IMR-90 (cell line): ENCODE measurements around the gene SMCO4. TPM values are rescaled to one million over a fixed set of nuclear protein-coding genes. Genes with fewer than 3 reads are reported as not detected.

Experiments used
- ATAC-seq: fragments of 200-7000 bp; cut with Tn5 transposase; 2 replicates; pipeline ENCODE4 v1.9.1; 2020; ENCODE audit warnings: low read depth, mild to moderate bottlenecking, moderate library complexity
- BruUV-seq: library from RNA; stranded (reverse); fragments of 400-500 nt; replicated peaks from 2 replicates; lab custom pipeline; 2021; lab: Mats Ljungman, UMichigan
- CTCF ChIA-PET: fragments of 300-600 bp; formaldehyde crosslinking; extraction: SDS; loops from one replicate; lab custom pipeline; 2021; ENCODE audit warnings: antibody characterized with exemption; lab: Yijun Ruan, JAX
- POLR2A ChIA-PET: fragments of 300-600 bp; sonication (Branson Sonifier 250); formaldehyde crosslinking; loops from one replicate; lab custom pipeline; 2022; ENCODE audit warnings: antibody characterized with exemption; ENCODE audit not compliant: unreplicated experiment; lab: Charles Lee
- DNase-seq: peaks from one replicate; pipeline ENCODE4 v3.0.0; 2013
- H2AFZ ChIP-seq: replicated peaks from 2 replicates; pipeline ENCODE3; 2013; ENCODE audit warnings: low read length, mild to moderate bottlenecking; ENCODE audit not compliant: poor library complexity
- H2AK5ac ChIP-seq: 2 replicates; pipeline ENCODE4 v1.6.1; 2013; ENCODE audit warnings: low read depth, low read length, inconsistent platforms
- H2AK9ac ChIP-seq: replicated peaks from 2 replicates; pipeline ENCODE3; 2013; ENCODE audit warnings: mild to moderate bottlenecking, low read depth, low read length, moderate library complexity; ENCODE audit not compliant: poor library complexity
- H2BK120ac ChIP-seq: 2 replicates; pipeline ENCODE4 v1.6.1; 2013; ENCODE audit warnings: low read depth, low read length, inconsistent platforms
- H2BK15ac ChIP-seq: 3 replicates; pipeline ENCODE4 v1.6.1; 2013; ENCODE audit warnings: low read depth, low read length, inconsistent platforms
- H2BK20ac ChIP-seq: 2 replicates; pipeline ENCODE4 v1.6.1; 2013; ENCODE audit warnings: low read depth, mild to moderate bottlenecking, inconsistent platforms, low read length, moderate library complexity
- H2BK5ac ChIP-seq: 2 replicates; pipeline ENCODE4 v1.6.1; 2013; ENCODE audit warnings: mild to moderate bottlenecking, low read depth, low read length, inconsistent platforms; ENCODE audit not compliant: poor library complexity, severe bottlenecking
- H3K14ac ChIP-seq: replicated peaks from 2 replicates; pipeline ENCODE4 v1.6.1; 2013; ENCODE audit warnings: low read depth, low read length, inconsistent platforms
- H3K18ac ChIP-seq: 2 replicates; pipeline ENCODE4 v1.6.1; 2013; ENCODE audit warnings: low read depth, low read length, control low read depth
- H3K23ac ChIP-seq: 2 replicates; pipeline ENCODE4 v1.6.1; 2013; ENCODE audit warnings: low read depth, low read length, inconsistent platforms
- H3K27ac ChIP-seq: 2 replicates; pipeline ENCODE4 v1.5.1; 2013; ENCODE audit warnings: mild to moderate bottlenecking, control low read depth, low read length; ENCODE audit not compliant: insufficient read depth
- H3K27me3 ChIP-seq: 2 replicates; pipeline ENCODE4 v1.6.1; 2013; ENCODE audit warnings: low read length; ENCODE audit not compliant: control insufficient read depth, insufficient read depth
- H3K36me3 ChIP-seq: 2 replicates; pipeline ENCODE4 v1.6.1; 2013; ENCODE audit warnings: low read length, mixed read lengths; ENCODE audit not compliant: control insufficient read depth, insufficient read depth
- H3K4ac ChIP-seq: 2 replicates; pipeline ENCODE4 v1.6.1; 2013; ENCODE audit warnings: low read depth, low read length, inconsistent platforms
- H3K4me1 ChIP-seq: 2 replicates; pipeline ENCODE4 v1.6.1; 2013; ENCODE audit warnings: low read length, mixed read lengths; ENCODE audit not compliant: control insufficient read depth, insufficient read depth
- H3K4me2 ChIP-seq: 2 replicates; pipeline ENCODE4 v1.6.1; 2013; ENCODE audit warnings: low read depth, mild to moderate bottlenecking, control low read depth, low read length, moderate library complexity
- H3K4me3 ChIP-seq: 2 replicates; pipeline ENCODE4 v1.5.1; 2013; ENCODE audit warnings: low read depth, mild to moderate bottlenecking, control low read depth, low read length, moderate library complexity; ENCODE audit not compliant: insufficient read depth
- H3K56ac ChIP-seq: 2 replicates; pipeline ENCODE4 v1.6.1; 2013; ENCODE audit warnings: low read length, inconsistent platforms; ENCODE audit not compliant: insufficient read depth; ENCODE audit errors: extremely low read depth
- H3K79me1 ChIP-seq, 2 experiments: 2 replicates each; pipeline ENCODE4 v1.6.1; 2013; ENCODE audit warnings: low read length in 2 of 2, inconsistent platforms in 1 of 2, low read depth in 1 of 2
- H3K9ac ChIP-seq: 2 replicates; pipeline ENCODE4 v1.6.1; 2013; ENCODE audit warnings: low read depth, low read length, control low read depth
- H3K9me1 ChIP-seq: 2 replicates; pipeline ENCODE4 v1.6.1; 2013; ENCODE audit warnings: low read length, inconsistent platforms; ENCODE audit not compliant: insufficient read depth
- H3K9me3 ChIP-seq: 2 replicates; pipeline ENCODE4 v1.6.1; 2013; ENCODE audit warnings: low read length; ENCODE audit not compliant: control insufficient read depth, insufficient read depth
- H4K20me1 ChIP-seq: 2 replicates; pipeline ENCODE4 v1.6.1; 2013; ENCODE audit warnings: low read length, inconsistent platforms; ENCODE audit not compliant: insufficient read depth
- H4K5ac ChIP-seq: 2 replicates; pipeline ENCODE4 v1.6.1; 2013; ENCODE audit warnings: mild to moderate bottlenecking, low read depth, low read length, control low read depth
- H4K8ac ChIP-seq, 2 experiments: 2 replicates each; pipeline ENCODE4 v1.6.1; 2013; ENCODE audit warnings: low read depth in 2 of 2, low read length in 2 of 2, control low read depth in 1 of 2, inconsistent platforms in 1 of 2
- H4K91ac ChIP-seq: 2 replicates; pipeline ENCODE4 v1.6.1; 2013; ENCODE audit warnings: low read depth, low read length, inconsistent platforms; ENCODE audit not compliant: insufficient read depth
- BHLHE40 ChIP-seq: fragments of 150-350 bp; IDR thresholded peaks from 2 replicates; pipeline ENCODE4 v1.6.1; 2016; ENCODE audit warnings: mild to moderate bottlenecking, low read depth, low read length
- CEBPB ChIP-seq: IDR thresholded peaks from 2 replicates; pipeline ENCODE4 v1.6.1; 2012; ENCODE audit warnings: low read depth, low read length, improper control_type of control experiment
- CHD1 ChIP-seq: IDR thresholded peaks from 2 replicates; pipeline ENCODE4 v1.6.1; 2012; ENCODE audit warnings: low read depth, low read length, improper control_type of control experiment
- FOS ChIP-seq: fragments of 150-350 bp; IDR thresholded peaks from 2 replicates; pipeline ENCODE4 v1.6.1; 2016; ENCODE audit warnings: low read depth, low read length
- MAFK ChIP-seq: IDR thresholded peaks from 2 replicates; pipeline ENCODE4 v1.6.1; 2012; ENCODE audit warnings: low read depth, low read length, improper control_type of control experiment
- MAZ ChIP-seq: IDR thresholded peaks from 2 replicates; pipeline ENCODE4 v1.6.1; 2012; ENCODE audit warnings: low read depth, mild to moderate bottlenecking, low read length, improper control_type of control experiment, moderate library complexity, borderline replicate concordance
- MXI1 ChIP-seq: IDR thresholded peaks from 2 replicates; pipeline ENCODE4 v1.6.1; 2012; ENCODE audit warnings: low read depth, mild to moderate bottlenecking, low read length, moderate library complexity, borderline replicate concordance
- NFE2L2 ChIP-seq: fragments of 150-350 bp; IDR thresholded peaks from 2 replicates; pipeline ENCODE4 v1.6.1; 2016; ENCODE audit warnings: low read depth, mild to moderate bottlenecking, low read length
- POLR2A ChIP-seq: IDR thresholded peaks from 2 replicates; pipeline ENCODE4 v1.6.1; 2012; ENCODE audit warnings: mild to moderate bottlenecking, low read depth, low read length
- RAD21 ChIP-seq: IDR thresholded peaks from 2 replicates; pipeline ENCODE4 v1.6.1; 2012; ENCODE audit warnings: low read length, improper control_type of control experiment
- RCOR1 ChIP-seq: IDR thresholded peaks from 2 replicates; pipeline ENCODE4 v1.6.1; 2012; ENCODE audit warnings: mild to moderate bottlenecking, low read length, improper control_type of control experiment; ENCODE audit not compliant: insufficient replicate concordance
- RFX5 ChIP-seq: IDR thresholded peaks from 2 replicates; pipeline ENCODE4 v1.8.0; 2012; ENCODE audit warnings: low read depth, mild to moderate bottlenecking, low read length, moderate library complexity
- SMC3 ChIP-seq: fragments of 150-350 bp; IDR thresholded peaks from 2 replicates; pipeline ENCODE4 v1.6.1; 2016; ENCODE audit warnings: low read depth, mild to moderate bottlenecking, antibody characterized with exemption, low read length, moderate library complexity
- WGBS, 2 experiments: methylation state at CpG; one replicate each; pipeline versions ENCODE4 v1.1.5 to v1.1.7; 2013; ENCODE audit warnings: missing lambda C conversion rate in 2 of 2; ENCODE audit not compliant: insufficient read length in 1 of 2; ENCODE audit errors: extremely low coverage in 2 of 2; 5-methylcytosine and 5-hydroxymethylcytosine counted together
- dilution Hi-C: fragments of 300-500 bp; cut with HindIII; formaldehyde crosslinking; loops from one replicate; pipeline ENCODE4 v1.14.3; 2018; ENCODE audit warnings: low sequenced_read_pairs; ENCODE audit not compliant: unreplicated experiment
- in situ Hi-C: fragments of 300-500 bp; cut with MboI; formaldehyde crosslinking; loops from 3 replicates; pipeline ENCODE4 v1.14.3; 2019; ENCODE audit warnings: low sequenced_read_pairs, inconsistent platforms, mixed read lengths
- intact Hi-C: fragments of 100-400 bp; cut with micrococcal nuclease; formaldehyde crosslinking; loops from 2 replicates; pipeline ENCODE4 v1.10.0; 2022
- polyA plus RNA-seq, 3 experiments: library from polyadenylated mRNA; depleted of rRNA; stranded (reverse); fragments of >200 nt; gene quantifications; 2 replicates each; pipeline ENCODE4 v1.2.3, GENCODE V29; 2012; ENCODE audit warnings: low replicate concordance in 1 of 3
- total RNA-seq: library from RNA; depleted of rRNA; stranded (reverse); fragments of >200 nt; gene quantifications from 2 replicates; pipeline ENCODE4 v1.2.3, GENCODE V29; 2012
- TF ChIP-seq, protein P1 (sequence below): conservative IDR thresholded peaks from 2 replicates; pipeline ENCODE4 v1.5.1; 2012; ENCODE audit warnings: mild to moderate bottlenecking, low read depth, low read length, improper control_type of control experiment
- TF ChIP-seq, protein P2 (sequence below): fragments of 150-350 bp; IDR thresholded peaks from 2 replicates; pipeline ENCODE4 v1.6.1; 2016; ENCODE audit warnings: low read depth, mild to moderate bottlenecking, low read length, moderate library complexity, borderline replicate concordance
- TF ChIP-seq, protein P3 (sequence below): fragments of 150-350 bp; IDR thresholded peaks from 2 replicates; pipeline ENCODE4 v1.6.1; 2017; ENCODE audit warnings: mild to moderate bottlenecking, antibody characterized with exemption, low read length, low read depth

SMCO4 gene
- total and polyA plus RNA-seq, 2 of the 4 experiments (the other 2 are of a cell fraction): 2.2 to 17.7 TPM

DNA sequence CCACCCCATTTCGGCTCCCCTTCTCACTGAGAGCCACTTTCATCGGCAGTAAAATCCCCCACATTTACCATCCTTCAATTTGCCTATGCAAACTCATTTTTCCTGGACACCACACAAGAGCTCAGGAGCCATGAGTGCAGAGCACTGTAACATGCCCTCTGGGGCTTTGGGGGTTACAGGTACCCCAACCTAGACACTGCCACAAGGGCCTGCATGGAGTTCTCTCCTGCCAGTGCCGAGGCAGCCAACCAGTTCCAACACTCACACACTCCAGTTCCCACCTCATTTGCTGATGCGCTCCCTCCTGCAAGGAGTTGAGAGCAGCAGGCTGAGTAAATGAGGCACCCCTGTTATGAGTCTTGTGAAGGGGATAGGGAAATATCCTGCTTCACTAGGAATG is 76.1 kb downstream of the SMCO4 start:
- Histone ChIP-seq H3K9me1 (no peaks in the 10 kb centered on the region), H3K14ac (no peak overlapping the region), H3K56ac (no peak overlapping the region), H3K4me1 (no peaks in the 10 kb centered on the region), H2BK120ac (no peak overlapping the region), H4K5ac (no peak overlapping the region), H4K20me1 (no peaks in the 10 kb centered on the region), H3K4me2 (no peak overlapping the region), H3K9me3 (no peaks in the 10 kb centered on the region), H3K79me1 (no peaks in the 10 kb centered on the region), H3K4ac (no peak overlapping the region), H2AK9ac (no peak overlapping the region), H3K36me3 (no peaks in the 10 kb centered on the region), H3K23ac (no peak overlapping the region), H2BK20ac (no peak overlapping the region), H2BK5ac (no peak overlapping the region), H3K4me3 (no peak overlapping the region), H2BK15ac (no peak overlapping the region), H3K18ac (no peak overlapping the region), H2AK5ac (no peak overlapping the region), H4K8ac (no peak overlapping the region), H2AFZ (no peak overlapping the region), H3K27ac (no peak overlapping the region), H4K91ac (no peak overlapping the region), H3K27me3 (no peaks in the 10 kb centered on the region; the same call in 1 of the 2 replicates), H3K9ac (no peak overlapping the region)
- dilution Hi-C loops (no loop called here), intact Hi-C loops (no loop called here), in situ Hi-C loops (no loop called here)
- ChIA-PET CTCF (no interaction called here), POLR2A (interaction anchor here (0.6 kb wide), 1 partner anchor 185 kb away, joined by 7 read pairs; no protein-coding TSS in a partner anchor)
- TF ChIP-seq MXI1 (no peak), FOS (no peak), RCOR1 (no peak), MAFK (no peak), BHLHE40 (no peak), CHD1 (no peak), NFE2L2 (no peak), RAD21 (no peak), RFX5 (no peak), CEBPB (no peak), POLR2A (no peak), MAZ (no peak), SMC3 (no peak)
- TF ChIP-seq, protein P1, sequence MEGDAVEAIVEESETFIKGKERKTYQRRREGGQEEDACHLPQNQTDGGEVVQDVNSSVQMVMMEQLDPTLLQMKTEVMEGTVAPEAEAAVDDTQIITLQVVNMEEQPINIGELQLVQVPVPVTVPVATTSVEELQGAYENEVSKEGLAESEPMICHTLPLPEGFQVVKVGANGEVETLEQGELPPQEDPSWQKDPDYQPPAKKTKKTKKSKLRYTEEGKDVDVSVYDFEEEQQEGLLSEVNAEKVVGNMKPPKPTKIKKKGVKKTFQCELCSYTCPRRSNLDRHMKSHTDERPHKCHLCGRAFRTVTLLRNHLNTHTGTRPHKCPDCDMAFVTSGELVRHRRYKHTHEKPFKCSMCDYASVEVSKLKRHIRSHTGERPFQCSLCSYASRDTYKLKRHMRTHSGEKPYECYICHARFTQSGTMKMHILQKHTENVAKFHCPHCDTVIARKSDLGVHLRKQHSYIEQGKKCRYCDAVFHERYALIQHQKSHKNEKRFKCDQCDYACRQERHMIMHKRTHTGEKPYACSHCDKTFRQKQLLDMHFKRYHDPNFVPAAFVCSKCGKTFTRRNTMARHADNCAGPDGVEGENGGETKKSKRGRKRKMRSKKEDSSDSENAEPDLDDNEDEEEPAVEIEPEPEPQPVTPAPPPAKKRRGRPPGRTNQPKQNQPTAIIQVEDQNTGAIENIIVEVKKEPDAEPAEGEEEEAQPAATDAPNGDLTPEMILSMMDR: no peak
- TF ChIP-seq, protein P2, sequence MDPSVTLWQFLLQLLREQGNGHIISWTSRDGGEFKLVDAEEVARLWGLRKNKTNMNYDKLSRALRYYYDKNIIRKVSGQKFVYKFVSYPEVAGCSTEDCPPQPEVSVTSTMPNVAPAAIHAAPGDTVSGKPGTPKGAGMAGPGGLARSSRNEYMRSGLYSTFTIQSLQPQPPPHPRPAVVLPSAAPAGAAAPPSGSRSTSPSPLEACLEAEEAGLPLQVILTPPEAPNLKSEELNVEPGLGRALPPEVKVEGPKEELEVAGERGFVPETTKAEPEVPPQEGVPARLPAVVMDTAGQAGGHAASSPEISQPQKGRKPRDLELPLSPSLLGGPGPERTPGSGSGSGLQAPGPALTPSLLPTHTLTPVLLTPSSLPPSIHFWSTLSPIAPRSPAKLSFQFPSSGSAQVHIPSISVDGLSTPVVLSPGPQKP: no peak
- TF ChIP-seq, protein P3, sequence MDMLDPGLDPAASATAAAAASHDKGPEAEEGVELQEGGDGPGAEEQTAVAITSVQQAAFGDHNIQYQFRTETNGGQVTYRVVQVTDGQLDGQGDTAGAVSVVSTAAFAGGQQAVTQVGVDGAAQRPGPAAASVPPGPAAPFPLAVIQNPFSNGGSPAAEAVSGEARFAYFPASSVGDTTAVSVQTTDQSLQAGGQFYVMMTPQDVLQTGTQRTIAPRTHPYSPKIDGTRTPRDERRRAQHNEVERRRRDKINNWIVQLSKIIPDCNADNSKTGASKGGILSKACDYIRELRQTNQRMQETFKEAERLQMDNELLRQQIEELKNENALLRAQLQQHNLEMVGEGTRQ: no peak
- DNase-seq (no peak), ATAC-seq (no peak)
- no TSS peak for BruUV-seq
- no CpG with 5 or more reads among the region's 4 CpGs for WGBS, 2 experiments
